M059J (cell line): Measurements from ENCODE around the gene DISP2. TPM values are rescaled to one million over a fixed set of nuclear protein-coding genes. Genes with fewer than 3 reads are reported as not detected.

Source experiments
- DNase-seq: peaks from one replicate; pipeline ENCODE4 v3.0.0-alpha.2; 2012; ENCODE audit warnings: low read depth
- total RNA-seq: library from RNA; depleted of rRNA; stranded (reverse); fragments of >200 nt; shearing (Covaris generic); gene quantifications from 2 replicates; pipeline ENCODE4 v1.2.3, GENCODE V29; 2014; rRNA removed

Gene DISP2
- total RNA-seq, 1 experiment from 2014 or later, result 0.49 TPM

DNA sequence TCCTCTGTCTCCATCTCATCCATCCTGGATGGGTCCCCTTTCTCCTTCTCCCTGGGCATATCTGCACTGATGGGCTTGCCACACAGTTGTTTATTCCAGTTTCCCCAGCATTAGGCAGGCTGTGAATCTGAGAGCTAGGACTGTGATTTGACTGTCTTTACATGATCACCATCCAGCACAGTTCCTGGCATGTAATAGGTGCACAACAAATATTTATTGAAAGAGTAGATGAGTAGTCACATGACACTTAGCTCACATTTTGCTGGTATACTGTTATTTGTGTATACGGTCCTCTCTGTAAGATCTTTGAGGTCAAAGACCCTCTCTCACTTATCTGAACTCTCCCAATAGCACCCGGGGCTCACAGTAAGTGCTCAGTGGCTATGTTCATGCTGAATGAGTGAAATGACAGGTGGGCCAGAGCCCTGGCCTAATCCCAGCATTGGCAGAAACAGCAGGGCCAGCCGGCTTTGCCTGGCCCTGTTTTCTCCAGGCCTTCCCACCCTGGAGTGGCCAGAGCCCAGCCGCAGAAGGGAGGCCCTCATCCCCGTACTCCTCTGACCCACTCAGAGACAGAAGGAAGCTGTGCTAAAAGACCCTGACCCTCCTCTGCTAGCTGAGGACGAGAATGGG, 66.6 kb downstream of the DISP2 start:
- DNase-seq, result no peak

DNA sequence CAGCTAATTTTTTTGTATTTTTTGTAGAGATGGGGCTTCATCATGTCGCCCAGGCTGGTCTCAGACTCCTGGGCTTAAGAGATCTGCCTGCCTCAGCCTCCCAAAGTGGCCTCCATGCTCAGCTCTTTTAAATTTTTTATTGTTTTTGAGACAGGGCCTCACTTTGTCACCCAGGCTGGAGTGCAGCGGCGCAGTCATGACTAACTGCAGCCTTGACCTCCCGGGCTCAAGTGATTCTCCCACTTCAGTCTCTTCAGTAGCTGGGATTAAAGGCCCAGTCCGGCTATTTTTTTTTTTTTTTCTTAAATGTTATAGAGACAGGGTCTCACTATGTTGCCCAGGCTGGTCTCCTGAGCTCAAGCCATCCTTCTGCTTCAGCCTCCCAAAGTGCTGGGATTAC, 67.7 kb downstream of the DISP2 start:
- DNase-seq, result no peak

DNA sequence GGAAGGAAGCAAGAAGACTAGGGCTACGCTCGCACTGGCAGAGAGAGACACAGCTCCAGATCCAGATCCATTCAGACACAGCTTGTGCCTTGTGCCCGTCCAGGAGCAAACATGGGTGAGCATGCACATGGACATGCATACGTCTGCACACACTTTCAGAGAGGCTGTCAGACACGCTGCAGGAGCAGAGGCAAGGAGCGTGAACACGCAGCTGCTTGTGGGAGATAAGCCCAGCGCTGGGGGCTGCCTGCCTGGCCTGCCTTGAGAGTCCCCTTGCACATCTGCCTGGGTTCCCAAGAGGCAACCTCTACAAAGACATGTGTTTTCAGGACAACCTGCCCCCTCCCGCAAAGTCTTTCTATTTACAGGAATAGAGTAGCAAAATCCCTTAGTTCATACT, 69.2 kb downstream of the DISP2 start:
- no peak for DNase-seq

DNA sequence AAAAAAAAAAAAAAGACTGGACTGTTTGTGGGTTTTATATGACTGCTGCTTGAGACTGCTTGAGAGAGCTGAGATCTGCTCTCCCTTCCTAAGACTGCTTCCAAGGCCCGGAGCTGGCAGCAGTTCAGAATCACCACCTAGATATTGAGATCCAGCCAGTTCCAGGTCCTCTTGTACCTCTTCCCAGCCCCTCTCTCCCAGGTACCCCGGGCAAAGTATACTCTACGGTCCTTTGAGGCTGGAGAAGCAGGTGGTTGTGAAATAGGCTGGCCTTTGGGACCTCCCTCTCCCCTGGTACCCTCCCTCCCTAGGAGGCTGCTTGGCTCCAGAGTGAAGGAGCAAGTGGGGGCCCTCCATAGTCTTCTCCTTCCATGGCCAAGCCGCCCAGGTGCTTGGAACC, 70.2 kb downstream of the DISP2 start:
- DNase-seq, result no peak

Other genes starting within 250 kb of the DISP2 start
- 5.4 and 12.1 TPM in 2 replicates for gene BMF, start 249.3 kb upstream of the DISP2 start, total RNA-seq
- 47.1 and 54.0 TPM in 2 replicates for gene BUB1B, start 197.2 kb upstream of the DISP2 start, total RNA-seq
- 9.8 and 13.0 TPM in 2 replicates for gene PAK6, start 119.2 kb upstream of the DISP2 start, total RNA-seq
- not detected in 2 replicates for gene ANKRD63, start 75.2 kb upstream of the DISP2 start, total RNA-seq
- gene PLCB2, start 50.3 kb upstream of the DISP2 start, total RNA-seq, result not detected in 2 replicates
- 21.6 and 29.3 TPM in 2 replicates for gene INAFM2, start 34.5 kb upstream of the DISP2 start, total RNA-seq
- 9.4 and 14.1 TPM in 2 replicates for gene CCDC9B, start 17.3 kb upstream of the DISP2 start, total RNA-seq
- not detected in 2 replicates for gene PHGR1, start 7.2 kb upstream of the DISP2 start, total RNA-seq
- gene KNSTRN, start 24.5 kb downstream of the DISP2 start, total RNA-seq, result 76.1 and 91.7 TPM in 2 replicates
- 10.6 and 19.5 TPM in 2 replicates for gene IVD, start 47.6 kb downstream of the DISP2 start, total RNA-seq
- gene BAHD1, start 82.7 kb downstream of the DISP2 start, total RNA-seq, result 6.5 and 16.6 TPM in 2 replicates
- 35.5 and 40.5 TPM in 2 replicates for gene CHST14, start 112.8 kb downstream of the DISP2 start, total RNA-seq
- gene CCDC32, start 206.8 kb downstream of the DISP2 start, total RNA-seq, result 13.3 and 24.9 TPM in 2 replicates
- gene RPUSD2, start 211.1 kb downstream of the DISP2 start, total RNA-seq, result 9.4 and 11.0 TPM in 2 replicates
- gene KNL1, start 236.0 kb downstream of the DISP2 start, total RNA-seq, result 32.1 and 33.9 TPM in 2 replicates